Activated CD4-positive, alpha-beta T cell treated with anti-CD3 and anti-CD28 coated beads for 36 hours (primary cell): ENCODE measurements around the gene RCAN1. TPM values are rescaled to one million over a fixed set of nuclear protein-coding genes. Genes with fewer than 3 reads are reported as not detected.

Experiments
- ATAC-seq: fragments of 200-7000 bp; cut with Tn5 transposase; one replicate; pipeline ENCODE4 v1.10.0; 2021; ENCODE audit warnings: mild to moderate bottlenecking, moderate library complexity
- CTCF ChIA-PET: fragments of 350-600 bp; sonication (Branson Sonifier 250); formaldehyde crosslinking; loops from one replicate; lab custom pipeline; 2021; ENCODE audit warnings: antibody characterized with exemption; lab: Charles Lee
- POLR2A ChIA-PET: fragments of 350-600 bp; sonication (Branson Sonifier 250); formaldehyde crosslinking; loops from one replicate; lab custom pipeline; 2021; ENCODE audit warnings: antibody characterized with exemption, inconsistent platforms; lab: Charles Lee
- DNase-seq: peaks from one replicate; pipeline ENCODE4 v3.0.0-alpha.2; 2020
- H3K27ac Mint-ChIP-seq: one replicate; pipeline ENCODE4 v1.8.0; 2021; ENCODE audit warnings: mixed read lengths
- H3K27me3 Mint-ChIP-seq: one replicate; pipeline ENCODE4 v1.8.0; 2021; ENCODE audit warnings: mixed read lengths
- H3K36me3 Mint-ChIP-seq: one replicate; pipeline ENCODE4 v1.8.0; 2021; ENCODE audit warnings: low read depth, mixed read lengths
- H3K4me1 Mint-ChIP-seq: one replicate; pipeline ENCODE4 v1.8.0; 2021; ENCODE audit warnings: mixed read lengths
- H3K4me3 Mint-ChIP-seq: one replicate; pipeline ENCODE4 v1.8.0; 2021; ENCODE audit warnings: mild to moderate bottlenecking, moderate library complexity, mixed read lengths
- H3K9me3 Mint-ChIP-seq: one replicate; pipeline ENCODE4 v1.8.0; 2021; ENCODE audit warnings: low read depth, mixed read lengths
- intact Hi-C, 2 experiments: fragments of 100-400 bp; cut with DNase I in 1 of 2; cut with micrococcal nuclease in 1 of 2; formaldehyde crosslinking; loops; one replicate each; pipeline versions ENCODE4 v1.14.2 to v1.15.1; 2022 to 2024; cut with DNase I, micrococcal nuclease
- total RNA-seq, 2 experiments: library from RNA; stranded (reverse); gene quantifications; one replicate each; pipeline ENCODE4 v1.2.3, GENCODE V29; 2021

Gene RCAN1
- total RNA-seq, 2 experiments from 2014 or later, result 9.9 to 10.0 TPM

- no peaks in the 10 kb centered on the region for H3K27me3 Mint-ChIP-seq
- DNase-seq, result no peak
- POLR2A ChIA-PET, result no interaction called here
- intact Hi-C loops, result no loop called here
- no peak for ATAC-seq
- peaks cover 5% of the 10 kb centered on the region for H3K36me3 Mint-ChIP-seq
- no peak overlapping the region for H3K27ac Mint-ChIP-seq
- CTCF ChIA-PET, result interaction anchor here (1.4 kb wide), 1 partner anchor 14 kb away, joined by 5 read pairs; no protein-coding TSS in a partner anchor
- peaks cover 14% of the 10 kb centered on the region for H3K4me1 Mint-ChIP-seq
- peaks cover 6% of the 10 kb centered on the region for H3K9me3 Mint-ChIP-seq
- H3K4me3 Mint-ChIP-seq, result no peak overlapping the region
Observed at GRCh38 chr21:34589511-34590282, 25.2 kb downstream of the RCAN1 start.

- CTCF ChIA-PET, result interaction anchor here (1.0 to 2.7 kb wide), 3 partner anchors 17 to 77 kb away, joined by 3 to 11 read pairs (median 4); no protein-coding TSS in a partner anchor
- intact Hi-C loops, result loop anchor here in 1 of 2 experiments (5.0 kb wide), 1 partner anchor 57 kb away; no protein-coding TSS in a partner anchor
- ATAC-seq, result no peak
- Mint-ChIP-seq H3K27ac (no peak overlapping the region), H3K36me3 (peaks cover 5% of the 10 kb centered on the region), H3K4me3 (no peak overlapping the region), H3K9me3 (peaks cover 6% of the 10 kb centered on the region), H3K4me1 (peaks cover 11% of the 10 kb centered on the region), H3K27me3 (no peaks in the 10 kb centered on the region)
- DNase-seq, result no peak
- POLR2A ChIA-PET, result no interaction called here
Observed at GRCh38 chr21:34583926-34584563, 30.9 kb downstream of the RCAN1 start.

- H3K36me3 Mint-ChIP-seq, result peaks cover 1% of the 10 kb centered on the region
- no peak overlapping the region for H3K27ac Mint-ChIP-seq
- peak; percentile 70 for ATAC-seq
- ChIA-PET POLR2A (no interaction called here), CTCF (interaction anchor here (0.6 to 2.7 kb wide), 8 partner anchors 11 to 216 kb away, joined by 3 to 11 read pairs (median 4); no protein-coding TSS in a partner anchor)
- peaks cover 5% of the 10 kb centered on the region for H3K9me3 Mint-ChIP-seq
- intact Hi-C loops, result loop anchor here in 1 of 2 experiments (5.0 kb wide), 1 partner anchor 55 kb away; no protein-coding TSS in a partner anchor
- DNase-seq, result peak; percentile 35
- H3K4me3 Mint-ChIP-seq, result no peak overlapping the region
- no peaks in the 10 kb centered on the region for H3K27me3 Mint-ChIP-seq
- H3K4me1 Mint-ChIP-seq, result peaks cover 11% of the 10 kb centered on the region
Observed at GRCh38 chr21:34582506-34583150, 32.3 kb downstream of the RCAN1 start.

- Mint-ChIP-seq H3K9me3 (no peaks in the 10 kb centered on the region), H3K4me1 (peaks cover 11% of the 10 kb centered on the region), H3K27ac (no peak overlapping the region), H3K27me3 (no peaks in the 10 kb centered on the region), H3K36me3 (no peaks in the 10 kb centered on the region), H3K4me3 (no peak overlapping the region)
- ChIA-PET POLR2A (no interaction called here), CTCF (interaction anchor here (0.5 to 0.9 kb wide), 3 partner anchors 12 to 78 kb away, joined by 3 read pairs; no protein-coding TSS in a partner anchor)
- DNase-seq, result peak; percentile 13
- intact Hi-C loops, result loop anchor here in 1 of 2 experiments (5.0 kb wide), 1 partner anchor 53 kb away; no protein-coding TSS in a partner anchor
- no peak for ATAC-seq
Observed at GRCh38 chr21:34580181-34580700, 34.7 kb downstream of the RCAN1 start.

- H3K27me3 Mint-ChIP-seq, result no peaks in the 10 kb centered on the region
- H3K4me3 Mint-ChIP-seq, result no peak overlapping the region
- ChIA-PET POLR2A (interaction anchor here (0.7 kb wide), 1 partner anchor 53 kb away, joined by 3 read pairs; no protein-coding TSS in a partner anchor), CTCF (interaction anchor here (1.0 to 1.1 kb wide), 2 partner anchors 22 to 53 kb away, joined by 3 read pairs; no protein-coding TSS in a partner anchor)
- DNase-seq (no peak), ATAC-seq (peak; percentile 88)
- H3K9me3 Mint-ChIP-seq, result no peaks in the 10 kb centered on the region
- H3K4me1 Mint-ChIP-seq, result peaks cover 8% of the 10 kb centered on the region
- H3K36me3 Mint-ChIP-seq, result no peaks in the 10 kb centered on the region
- intact Hi-C loops, result loop anchor here in 1 of 2 experiments (1.0 to 5.0 kb wide), 3 partner anchors 48 to 61 kb away; no protein-coding TSS in a partner anchor
- H3K27ac Mint-ChIP-seq, result peak overlapping the region; percentile 61
Observed at GRCh38 chr21:34579411-34579810, 35.5 kb downstream of the RCAN1 start.

- intact Hi-C loops, result loop anchor here in 1 of 2 experiments (5.0 kb wide), 1 partner anchor 51 kb away; no protein-coding TSS in a partner anchor
- no peak overlapping the region for H3K4me3 Mint-ChIP-seq
- no peaks in the 10 kb centered on the region for H3K27me3 Mint-ChIP-seq
- H3K4me1 Mint-ChIP-seq, result peaks cover 3% of the 10 kb centered on the region
- peaks cover 2% of the 10 kb centered on the region for H3K36me3 Mint-ChIP-seq
- DNase-seq (no peak), ATAC-seq (no peak)
- peaks cover 6% of the 10 kb centered on the region for H3K9me3 Mint-ChIP-seq
- ChIA-PET CTCF (interaction anchor here (0.7 to 1.2 kb wide), 3 partner anchors 27 to 77 kb away, joined by 3 to 7 read pairs (median 3); no protein-coding TSS in a partner anchor), POLR2A (no interaction called here)
- H3K27ac Mint-ChIP-seq, result no peak overlapping the region
Observed at GRCh38 chr21:34576041-34576511, 38.8 kb downstream of the RCAN1 start.

- H3K36me3 Mint-ChIP-seq, result peaks cover 2% of the 10 kb centered on the region
- no peak for ATAC-seq
- H3K27ac Mint-ChIP-seq, result no peak overlapping the region
- ChIA-PET CTCF (interaction anchor here (1.0 kb wide), 1 partner anchor 57 kb away, joined by 3 read pairs; no protein-coding TSS in a partner anchor), POLR2A (no interaction called here)
- no peak for DNase-seq
- H3K4me3 Mint-ChIP-seq, result no peak overlapping the region
- no peaks in the 10 kb centered on the region for H3K27me3 Mint-ChIP-seq
- intact Hi-C loops, result loop anchor here in 1 of 2 experiments (5.0 kb wide), 1 partner anchor 52 kb away; no protein-coding TSS in a partner anchor
- H3K4me1 Mint-ChIP-seq, result peaks cover 3% of the 10 kb centered on the region
- H3K9me3 Mint-ChIP-seq, result peaks cover 6% of the 10 kb centered on the region
Observed at GRCh38 chr21:34574601-34575529, 40.0 kb downstream of the RCAN1 start.

- ATAC-seq, result no peak
- CTCF ChIA-PET, result interaction anchor here (0.6 to 0.7 kb wide), 2 partner anchors 10 to 1632 kb away, joined by 3 read pairs; no protein-coding TSS in a partner anchor
- no peak overlapping the region for H3K27ac Mint-ChIP-seq
Observed at GRCh38 chr21:34571994-34572393, 42.9 kb downstream of the RCAN1 start.

GRCh38 chr21:34570313-34570712 lies 44.6 kb downstream of the RCAN1 start:
- no peak for DNase-seq
- Mint-ChIP-seq H3K27me3 (no peaks in the 10 kb centered on the region), H3K9me3 (peaks cover 6% of the 10 kb centered on the region), H3K27ac (no peak overlapping the region), H3K36me3 (peaks cover 2% of the 10 kb centered on the region), H3K4me1 (no peaks in the 10 kb centered on the region), H3K4me3 (no peak overlapping the region)
- ChIA-PET POLR2A (no interaction called here), CTCF (interaction anchor here (0.6 to 1.4 kb wide), 5 partner anchors 31 to 886 kb away, joined by 3 to 4 read pairs (median 3); no protein-coding TSS in a partner anchor)
- no peak for ATAC-seq
- intact Hi-C loops, result no loop called here

More at GRCh38 chr21:34571994-34572393, 42.9 kb downstream of the RCAN1 start:
- Mint-ChIP-seq H3K9me3 (peaks cover 6% of the 10 kb centered on the region), H3K4me1 (no peaks in the 10 kb centered on the region), H3K27me3 (no peaks in the 10 kb centered on the region), H3K4me3 (no peak overlapping the region), H3K36me3 (peaks cover 2% of the 10 kb centered on the region)
- intact Hi-C loops, result no loop called here
- POLR2A ChIA-PET, result no interaction called here
- DNase-seq, result no peak
